DOHH2 (cell line): ENCODE results near the gene XKR7.

Experiments
- H3F3A ChIP-seq: fragments of 200-600 bp; sonication (generic), shearing (Covaris generic); 2 replicates; pipeline ENCODE4 v1.6.0; 2016; ENCODE audit warnings: antibody characterized with exemption, mild to moderate bottlenecking; ENCODE audit not compliant: control insufficient read depth, insufficient read depth
- H3K27ac ChIP-seq: fragments of 200-600 bp; sonication (generic); 2 replicates; pipeline ENCODE4 v1.5.1; 2014; ENCODE audit warnings: low read depth, mild to moderate bottlenecking, low read length, moderate library complexity
- H3K27me3 ChIP-seq: fragments of 200-600 bp; sonication (generic); 2 replicates; pipeline ENCODE4 v1.6.1; 2014; ENCODE audit warnings: mild to moderate bottlenecking, low read length, mixed read lengths; ENCODE audit not compliant: control insufficient read depth
- H3K36me3 ChIP-seq: fragments of 200-600 bp; sonication (generic); 2 replicates; pipeline ENCODE4 v1.6.1; 2014; ENCODE audit warnings: mild to moderate bottlenecking, low read length, moderate library complexity, mixed read lengths; ENCODE audit not compliant: control insufficient read depth
- H3K4me1 ChIP-seq: fragments of 200-600 bp; sonication (generic); 2 replicates; pipeline ENCODE4 v1.6.1; 2014; ENCODE audit warnings: mild to moderate bottlenecking, low read length, mixed read lengths; ENCODE audit not compliant: control insufficient read depth
- H3K4me2 ChIP-seq: fragments of 200-600 bp; sonication (generic); 2 replicates; pipeline ENCODE4 v1.6.0; 2014; ENCODE audit warnings: mild to moderate bottlenecking, low read length, moderate library complexity
- H3K4me3 ChIP-seq: fragments of 200-600 bp; sonication (generic); 2 replicates; pipeline ENCODE4 v1.5.1; 2014; ENCODE audit warnings: mild to moderate bottlenecking, low read length, mixed read lengths
- H3K79me2 ChIP-seq: fragments of 200-600 bp; sonication (generic); 2 replicates; pipeline ENCODE4 v1.6.1; 2014; ENCODE audit warnings: mild to moderate bottlenecking, low read length, mixed read lengths; ENCODE audit not compliant: control insufficient read depth
- H3K9me2 ChIP-seq: fragments of 200-600 bp; sonication (generic); replicated peaks from 2 replicates; pipeline ENCODE4 v1.6.1; 2014; ENCODE audit warnings: mild to moderate bottlenecking, low read length, mixed read lengths; ENCODE audit not compliant: control insufficient read depth
- H3K9me3 ChIP-seq: fragments of 200-600 bp; sonication (generic); 2 replicates; pipeline ENCODE4 v1.6.1; 2014; ENCODE audit warnings: antibody characterized with exemption, low read length, mixed read lengths; ENCODE audit not compliant: control insufficient read depth, insufficient read depth
- H4K20me1 ChIP-seq: fragments of 200-600 bp; sonication (generic); 2 replicates; pipeline ENCODE4 v1.6.0; 2014; ENCODE audit warnings: low read depth, mild to moderate bottlenecking, antibody characterized with exemption, low read length, moderate library complexity; ENCODE audit not compliant: control insufficient read depth, insufficient read depth
- CTCF ChIP-seq: fragments of 200-600 bp; sonication (generic); IDR thresholded peaks from one replicate; pipeline ENCODE4 v1.5.1; 2014; ENCODE audit warnings: antibody characterized with exemption, mild to moderate bottlenecking, low read depth, low read length; ENCODE audit not compliant: poor library complexity, severe bottlenecking
- EZH2phosphoT487 ChIP-seq: fragments of 200-600 bp; sonication (generic); IDR thresholded peaks from 2 replicates; pipeline ENCODE4 v1.6.1; 2017; ENCODE audit warnings: borderline replicate concordance, mild to moderate bottlenecking, antibody characterized with exemption, low read length, moderate library complexity, mixed read lengths

The XKR7 gene

GRCh38 chr20:31953556-31954148 lies 14.3 kb upstream of the XKR7 start:
- H3K36me3 ChIP-seq, result peaks cover 22% of the 10 kb centered on the region
- peaks cover 2% of the 10 kb centered on the region; the same call in 1 of the 2 replicates for H3K9me3 ChIP-seq
- H3K4me2 ChIP-seq, result no peak overlapping the region
- H3K27ac ChIP-seq, result no peak overlapping the region
- H3K27me3 ChIP-seq, result peaks cover 12% of the 10 kb centered on the region
- peaks cover 3% of the 10 kb centered on the region; the same call in 1 of the 2 replicates for H4K20me1 ChIP-seq
- peaks cover 11% of the 10 kb centered on the region for H3K4me1 ChIP-seq
- TF ChIP-seq CTCF (no peak), EZH2phosphoT487 (no peak)
- peaks cover 30% of the 10 kb centered on the region for H3K79me2 ChIP-seq
- H3K9me2 ChIP-seq, result no peaks in the 10 kb centered on the region
- no peak overlapping the region for H3K4me3 ChIP-seq
- no peaks in the 10 kb centered on the region for H3F3A ChIP-seq

GRCh38 chr20:31954500-31954899 lies 13.5 kb upstream of the XKR7 start:
- Histone ChIP-seq H3K4me1 (peaks cover 11% of the 10 kb centered on the region), H3K27me3 (peaks cover 14% of the 10 kb centered on the region), H3K4me2 (no peak overlapping the region), H4K20me1 (peaks cover 3% of the 10 kb centered on the region; the same call in 1 of the 2 replicates), H3K9me2 (no peaks in the 10 kb centered on the region), H3K79me2 (peaks cover 23% of the 10 kb centered on the region), H3F3A (no peaks in the 10 kb centered on the region), H3K9me3 (no peaks in the 10 kb centered on the region), H3K36me3 (peaks cover 13% of the 10 kb centered on the region), H3K4me3 (no peak overlapping the region), H3K27ac (no peak overlapping the region)
- TF ChIP-seq EZH2phosphoT487 (no peak), CTCF (no peak)

- Histone ChIP-seq H3K9me2 (no peaks in the 10 kb centered on the region), H3K27me3 (peaks cover 14% of the 10 kb centered on the region), H4K20me1 (no peaks in the 10 kb centered on the region), H3K27ac (no peak overlapping the region), H3K79me2 (no peaks in the 10 kb centered on the region), H3K4me2 (no peak overlapping the region), H3K4me3 (no peak overlapping the region), H3K4me1 (no peaks in the 10 kb centered on the region), H3K36me3 (no peaks in the 10 kb centered on the region), H3K9me3 (no peaks in the 10 kb centered on the region), H3F3A (no peaks in the 10 kb centered on the region)
- TF ChIP-seq EZH2phosphoT487, result no peak
- TF ChIP-seq CTCF, result no peak
Measured at GRCh38 chr20:31956556-31957526, 11.1 kb upstream of the XKR7 start.
